Epithelial cell of proximal tubule (primary cell): ENCODE measurements around the gene TEX14. TPM values are rescaled to one million over a fixed set of nuclear protein-coding genes. Genes with fewer than 3 reads are reported as not detected.

Experiments
- DNase-seq: peaks from one replicate; pipeline ENCODE4 v3.0.0-alpha.2; 2011; ENCODE audit warnings: low read depth
- H3K4me3 ChIP-seq: 2 replicates; pipeline ENCODE4 v1.5.1; 2011; ENCODE audit warnings: low read depth, mild to moderate bottlenecking, low read length
- total RNA-seq: library from RNA; depleted of rRNA; stranded (reverse); fragments of >200 nt; gene quantifications from 2 replicates; pipeline ENCODE4 v1.2.3, GENCODE V29; 2015
- TF ChIP-seq, protein P1 (sequence below): conservative IDR thresholded peaks from 2 replicates; pipeline ENCODE4 v1.5.1; 2012; ENCODE audit warnings: low read depth, mild to moderate bottlenecking, low read length

TEX14 gene
- total RNA-seq, 1 donor from 2014 or later: 0.06 TPM

DNA sequence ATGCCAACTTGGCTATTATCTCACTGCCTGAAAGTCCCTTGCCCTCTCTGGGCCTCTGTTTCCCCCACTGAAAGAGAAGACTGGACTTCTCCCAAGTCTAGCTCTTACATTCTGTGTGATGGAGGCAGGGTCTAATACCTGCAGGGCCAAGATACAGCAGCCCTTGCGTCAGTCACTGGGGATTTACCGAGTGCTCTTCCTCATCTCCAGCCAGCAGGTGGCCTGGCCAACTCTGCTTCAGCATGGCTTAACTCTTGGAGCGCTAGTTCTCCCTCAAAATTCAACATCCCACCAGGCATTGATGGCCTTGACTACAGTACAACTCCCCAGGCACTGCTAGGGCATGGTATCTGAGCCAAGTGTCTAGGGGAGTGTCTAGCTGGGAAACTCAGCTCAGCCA, 157.5 kb downstream of the TEX14 start:
- H3K4me3 ChIP-seq: no peak overlapping the region
- DNase-seq: no peak
- TF ChIP-seq, protein P1, sequence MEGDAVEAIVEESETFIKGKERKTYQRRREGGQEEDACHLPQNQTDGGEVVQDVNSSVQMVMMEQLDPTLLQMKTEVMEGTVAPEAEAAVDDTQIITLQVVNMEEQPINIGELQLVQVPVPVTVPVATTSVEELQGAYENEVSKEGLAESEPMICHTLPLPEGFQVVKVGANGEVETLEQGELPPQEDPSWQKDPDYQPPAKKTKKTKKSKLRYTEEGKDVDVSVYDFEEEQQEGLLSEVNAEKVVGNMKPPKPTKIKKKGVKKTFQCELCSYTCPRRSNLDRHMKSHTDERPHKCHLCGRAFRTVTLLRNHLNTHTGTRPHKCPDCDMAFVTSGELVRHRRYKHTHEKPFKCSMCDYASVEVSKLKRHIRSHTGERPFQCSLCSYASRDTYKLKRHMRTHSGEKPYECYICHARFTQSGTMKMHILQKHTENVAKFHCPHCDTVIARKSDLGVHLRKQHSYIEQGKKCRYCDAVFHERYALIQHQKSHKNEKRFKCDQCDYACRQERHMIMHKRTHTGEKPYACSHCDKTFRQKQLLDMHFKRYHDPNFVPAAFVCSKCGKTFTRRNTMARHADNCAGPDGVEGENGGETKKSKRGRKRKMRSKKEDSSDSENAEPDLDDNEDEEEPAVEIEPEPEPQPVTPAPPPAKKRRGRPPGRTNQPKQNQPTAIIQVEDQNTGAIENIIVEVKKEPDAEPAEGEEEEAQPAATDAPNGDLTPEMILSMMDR: no peak

DNA sequence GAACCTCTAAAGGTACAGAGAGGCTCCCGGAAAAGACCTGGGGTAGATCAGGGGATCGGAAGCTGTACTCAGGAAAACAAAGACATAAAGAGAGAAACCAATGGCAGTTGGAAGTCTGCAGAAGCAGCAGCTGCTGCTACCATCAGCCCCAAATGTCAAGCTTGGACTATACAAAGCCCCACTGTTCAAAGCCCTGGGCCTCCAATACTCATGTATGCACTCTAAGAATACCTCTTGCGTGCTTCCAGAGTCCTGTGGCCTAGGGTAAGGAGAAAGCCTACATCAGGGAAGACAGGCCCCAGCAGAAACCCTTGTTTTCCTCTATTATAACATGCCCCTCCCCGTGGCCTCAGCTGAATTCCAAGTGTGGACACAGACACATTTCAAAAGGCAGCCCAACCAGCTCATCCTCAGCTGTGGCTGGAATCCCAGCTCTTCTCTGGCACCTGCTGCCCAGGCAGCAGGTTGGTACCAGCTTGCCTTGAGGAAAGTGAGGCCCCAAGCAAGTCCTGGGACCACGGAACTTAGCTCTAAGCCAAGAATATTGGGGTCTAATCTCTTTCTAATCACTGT, 158.1 kb downstream of the TEX14 start:
- TF ChIP-seq, protein P1: no peak
- DNase-seq: no peak
- H3K4me3 ChIP-seq: no peak overlapping the region

DNA sequence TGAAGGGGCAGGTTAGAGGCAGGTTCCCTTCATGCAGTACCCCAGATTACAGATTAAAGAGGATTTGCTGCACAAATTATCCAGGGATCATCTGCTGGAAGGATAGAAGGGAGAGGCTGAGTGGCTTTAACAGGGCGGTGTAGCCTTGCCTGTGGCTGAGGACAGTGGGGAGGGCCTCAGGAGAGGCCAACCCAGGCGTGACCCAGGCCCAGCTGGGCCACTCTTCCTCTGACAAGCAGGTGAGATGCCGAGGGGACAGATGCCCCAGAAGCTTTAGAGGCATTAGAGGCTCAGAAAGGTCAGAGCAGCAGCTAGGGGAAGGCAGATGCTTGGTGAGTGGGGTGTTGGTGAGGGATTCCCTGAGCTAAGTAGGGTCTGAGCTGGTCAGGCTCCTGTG, 159.3 kb downstream of the TEX14 start:
- no peak for DNase-seq
- peak overlapping the region; percentile 54 for H3K4me3 ChIP-seq
- TF ChIP-seq, protein P1: no peak

DNA sequence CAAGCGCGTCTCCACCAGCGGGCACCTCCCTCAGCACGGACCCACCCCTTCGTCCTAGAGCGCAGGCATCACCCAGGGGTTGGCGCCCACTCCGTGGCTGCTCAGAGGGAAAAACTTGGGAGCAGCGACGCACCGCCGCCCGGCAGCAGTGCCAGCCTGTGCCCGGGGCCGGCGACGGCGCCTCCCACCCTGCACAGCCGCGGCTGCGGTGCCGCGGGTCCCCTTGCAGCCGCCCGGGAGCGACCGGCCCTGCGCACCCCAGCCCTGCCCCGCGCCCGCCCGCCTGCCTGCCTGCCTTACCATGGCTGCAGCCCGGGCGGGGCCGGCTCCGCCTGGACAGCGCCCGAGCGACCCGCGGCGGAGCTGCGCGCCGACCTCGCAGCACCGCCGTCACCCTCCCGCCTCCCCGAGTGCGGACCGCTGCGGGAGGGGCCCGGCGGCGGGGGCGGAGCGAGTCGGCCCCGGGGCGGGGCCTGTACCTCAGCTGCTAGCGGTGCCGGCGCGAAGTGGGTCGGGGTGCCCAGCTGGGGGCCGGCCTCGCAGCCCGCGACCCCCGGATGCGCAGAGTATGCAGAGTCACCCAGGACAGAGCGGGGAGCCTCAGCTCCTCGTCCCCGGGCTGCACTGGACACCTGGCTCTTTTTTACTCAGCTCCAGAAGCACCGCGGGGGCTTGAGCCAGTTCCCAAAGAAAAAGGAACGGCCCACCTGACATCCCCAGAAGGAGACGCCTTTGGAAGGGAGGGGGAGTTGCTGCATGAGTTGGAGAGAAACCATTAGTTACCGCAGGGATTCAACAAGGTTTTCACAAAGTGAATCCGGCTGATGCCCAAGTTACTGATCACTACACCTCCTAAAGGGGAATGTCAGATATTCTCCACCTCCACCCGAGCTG, 159.9 kb downstream of the TEX14 start:
- DNase-seq: no peak
- TF ChIP-seq, protein P1: no peak
- peak overlapping the region; percentile 54 for H3K4me3 ChIP-seq

DNA sequence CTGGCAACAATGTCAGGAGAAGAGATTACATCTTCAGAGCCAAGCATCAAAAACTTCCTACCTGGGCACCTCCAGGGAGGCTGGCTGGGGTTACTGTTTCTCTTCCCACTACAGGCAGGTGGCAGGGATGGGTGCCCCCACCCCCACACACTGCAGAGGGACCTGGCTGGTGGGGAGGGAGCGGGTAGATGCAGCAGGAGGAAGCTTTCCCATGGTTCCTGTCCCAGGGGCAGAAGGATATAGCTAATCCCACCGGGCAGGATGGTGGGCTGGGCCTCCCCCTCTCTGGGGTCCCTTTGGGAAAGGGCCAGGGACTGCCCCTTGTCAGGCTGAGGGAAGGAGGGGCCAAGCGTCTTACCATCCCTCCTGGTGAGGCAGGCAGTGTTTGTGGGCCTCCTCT, 160.7 kb downstream of the TEX14 start:
- TF ChIP-seq, protein P1: no peak
- DNase-seq: no peak
- H3K4me3 ChIP-seq: peak overlapping the region; percentile 54

DNA sequence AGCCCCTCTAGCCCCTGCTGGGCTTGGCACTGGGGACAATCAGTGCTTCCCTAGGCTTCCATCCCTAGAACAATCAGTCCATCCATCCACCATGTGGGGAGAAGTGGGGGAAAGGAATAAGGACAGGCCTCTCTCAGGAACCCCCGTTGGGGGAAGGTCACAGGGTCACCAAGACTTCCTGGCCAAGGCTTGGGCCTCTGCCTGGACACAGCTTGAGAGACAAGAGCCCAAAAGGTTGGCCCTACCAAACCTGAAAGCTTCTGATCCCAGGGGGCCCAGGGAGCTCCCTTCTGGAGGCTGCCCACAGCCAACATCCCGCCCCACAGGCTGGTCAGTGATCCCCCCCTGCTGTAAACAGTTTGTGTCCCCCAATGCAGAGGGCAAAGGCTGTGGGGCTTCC, 161.2 kb downstream of the TEX14 start:
- no peak overlapping the region for H3K4me3 ChIP-seq
- TF ChIP-seq, protein P1: no peak
- DNase-seq: no peak
